ENCODE results near the gene CBFA2T3. TPM values are rescaled to one million over a fixed set of nuclear protein-coding genes. Genes with fewer than 3 reads are reported as not detected.
A peak's percentile ranks its signal among the peaks of the same experiment; 100 is the strongest.

CBFA2T3 gene
- total RNA-seq (2021; fragmentation: NEBNext Ultra II Directional; extraction: Animal tissue kit (Norgen Biotek cat#: 25700)): 1.3 and 2.7 TPM in 2 replicates
- polyA plus RNA-seq (2011; rRNA removed): 0.51 and 1.5 TPM in 2 replicates
- polyA plus RNA-seq (2011; cell fraction: cytosol; rRNA removed): 0.62 TPM
- 3.9 TPM for polyA plus RNA-seq (2011; cell fraction: nucleus; rRNA removed)
- polyA plus RNA-seq (2012, experiment 1 of 2): 0.99 to 1.7 TPM (median 1.2 TPM) in 4 replicates
- polyA plus RNA-seq (2012, experiment 2 of 2): 1.1 TPM
- polyA plus RNA-seq (2013, experiment 1 of 2): 1.6 TPM
- polyA plus RNA-seq (2013, experiment 2 of 2): 1.2 TPM
- 0.59 and 0.66 TPM in 2 replicates for polyA minus RNA-seq (2011; rRNA and poly(A)+ RNA removed)
- polyA minus RNA-seq (2011; cell fraction: cytosol; rRNA and poly(A)+ RNA removed): 2.9 TPM
- polyA minus RNA-seq (2011; cell fraction: nucleus; rRNA and poly(A)+ RNA removed): 2.1 TPM
- long read RNA-seq, experiment 1, partial matches to known transcripts: 2 of 4 reads
- long read RNA-seq, experiment 1, other reads (novel, unspliced or antisense): 1 of 4 reads
- long read RNA-seq, experiment 2: 0 reads

- WGBS, 2 experiments (ENCODE audit: extremely low coverage in 1 of 2, insufficient coverage in 1 of 2, insufficient read length in 1 of 2, insufficient replicate concordance in 2 of 2, low coverage in 1 of 2, low lambda C conversion rate in 2 of 2, missing lambda C conversion rate in 1 of 2): 92% methylated on average over 8 of the region's 32 CpGs; no CpG with 5 or more reads in 1 of the 2 experiments
- Histone ChIP-seq H3K4ac (replicated peaks; ENCODE audit: insufficient read length, low read depth, low read length) (no peak within 1 kb of the TSS), H3K23ac (ENCODE audit: insufficient read length) (no peak within 1 kb of the TSS), H4K91ac (replicated peaks; ENCODE audit: insufficient read length, low read length) (no peak within 1 kb of the TSS), H3K23me2 (ENCODE audit: low read depth, low read length) (peaks cover 13% of the 10 kb centered on the region; the same call in 1 of the 2 replicates), H3K79me2 (ENCODE audit: control insufficient read depth in 1 of 2, insufficient read depth in 2 of 2, low read length in 2 of 2) (no peaks in the 10 kb centered on the region), H3K9me3 (ENCODE audit: insufficient read depth in 2 of 2, low read depth in 1 of 2, low read length in 1 of 2) (no peaks in the 10 kb centered on the region), H2AK5ac (ENCODE audit: low read depth, low read length) (no peak within 1 kb of the TSS), H3K79me1 (ENCODE audit: low read depth, low read length) (no peaks in the 10 kb centered on the region), H4K5ac (ENCODE audit: insufficient read length, low read depth, low read length) (no peak within 1 kb of the TSS), H3K27me3 (replicated peaks in 1 of 4; ENCODE audit: control insufficient read depth in 3 of 4, extremely low read depth in 1 of 4, insufficient read depth in 3 of 4, low read length in 3 of 4) (no peaks in the 10 kb centered on the region), H4K20me1 (replicated peaks in 1 of 2; ENCODE audit: control insufficient read depth in 1 of 2, insufficient read depth in 2 of 2, low read length in 2 of 2) (peaks cover 0 to 1% of the 10 kb centered on the region in 2 experiments), H2AFZ (ENCODE audit: low read length) (no peak within 1 kb of the TSS), H3K36me3 (ENCODE audit: control insufficient read depth in 2 of 4, insufficient read depth in 4 of 4, low read length in 3 of 4) (no peaks in the 10 kb centered on the region), H3K56ac (replicated peaks; ENCODE audit: insufficient read length, low read depth, low read length) (no peak within 1 kb of the TSS), H2BK15ac (ENCODE audit: low read length) (no peak within 1 kb of the TSS), H3K9ac (replicated peaks in 1 of 4; ENCODE audit: extremely low read depth in 1 of 4, low read depth in 3 of 4, low read length in 3 of 4) (no peak within 1 kb of the TSS), H3K4me3 (ENCODE audit: extremely low read depth in 1 of 4, insufficient read depth in 2 of 4, low read depth in 3 of 4, low read length in 4 of 4) (no peak within 1 kb of the TSS), H2BK120ac (replicated peaks; ENCODE audit: low read depth, low read length) (no peak within 1 kb of the TSS), H3K4me1 (replicated peaks in 1 of 4; ENCODE audit: control insufficient read depth in 3 of 4, insufficient read depth in 4 of 4, low read length in 3 of 4) (no peaks in the 10 kb centered on the region; a peak in 1 of 7 replicates), H3K27ac (ENCODE audit: low read depth, low read length) (no peak within 1 kb of the TSS), H2BK20ac (ENCODE audit: low read length) (no peak within 1 kb of the TSS), H3K4me2 (ENCODE audit: insufficient read depth in 1 of 2, low read depth in 2 of 2, low read length in 2 of 2) (no peak within 1 kb of the TSS), H3K18ac (ENCODE audit: extremely low read depth, low read length) (0 out of 2 replicates have a peak within 1 kb of the TSS, but pooled peaks have one; percentile 19), H2BK12ac (ENCODE audit: low read depth, low read length) (no peak within 1 kb of the TSS), H2BK5ac (ENCODE audit: low read depth, low read length) (no peak within 1 kb of the TSS), H4K8ac (ENCODE audit: extremely low read depth, insufficient read depth, low read length) (peak within 1 kb of the TSS; percentile 25), H3K14ac (ENCODE audit: insufficient read length) (no peak within 1 kb of the TSS)
- DNase-seq (ENCODE audit: low read depth in 1 of 2, low spot score in 2 of 2) (no peak), FAIRE-seq (no peak)
- TF ChIP-seq KDM4A (IDR thresholded peaks at IDR 0.05; ENCODE audit: low read depth, low read length, severe bottlenecking) (no peak), SUZ12 (IDR thresholded peaks at IDR 0.05; ENCODE audit: low read length) (no peak), TEAD4 (IDR thresholded peaks at IDR 0.05; ENCODE audit: low read depth, low read length) (no peak), GABPA (IDR thresholded peaks at IDR 0.05; ENCODE audit: borderline replicate concordance, insufficient read depth, low read length) (peak; percentile 32; the same call in 1 of the 2 replicates), USF2 (IDR thresholded peaks at IDR 0.05; ENCODE audit: low read length) (no peak)
- TF ChIP-seq, protein P1, sequence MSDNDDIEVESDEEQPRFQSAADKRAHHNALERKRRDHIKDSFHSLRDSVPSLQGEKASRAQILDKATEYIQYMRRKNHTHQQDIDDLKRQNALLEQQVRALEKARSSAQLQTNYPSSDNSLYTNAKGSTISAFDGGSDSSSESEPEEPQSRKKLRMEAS (IDR thresholded peaks at IDR 0.05): no peak
- ChIA-PET CTCF (ENCODE audit: partially characterized antibody) (interaction anchor here (0.9 to 1.4 kb wide), 3 partner anchors 8 to 33 kb away, joined by 3 read pairs; no protein-coding TSS in a partner anchor), POLR2A (ENCODE audit: partially characterized antibody) (interaction anchor here (1.0 kb wide), 1 partner anchor 168 kb away, joined by 4 read pairs; no protein-coding TSS in a partner anchor)
These were observed at the start of gene CBFA2T3 for GRCh38 chr16:88977018-88977811. TSS of gene CBFA2T3 (minus strand) at chr16:88977207. CDS start at chr16:88976807, 400 bp downstream.
